Liver (tissue), 9 donors: ENCODE measurements around the gene COPZ2. TPM values are rescaled to one million over a fixed set of nuclear protein-coding genes. Genes with fewer than 3 reads are reported as not detected.
A peak's percentile ranks its signal among the peaks of the same experiment; 100 is the strongest.

ENCODE experiments used
- DNase-seq: peaks from one replicate; pipeline ENCODE4 v3.0.0-alpha.2; 2017; ENCODE audit warnings: low spot score
- H3K27ac ChIP-seq, 2 donors: one replicate each; pipeline ENCODE4 v1.7.0; 2013; ENCODE audit warnings: inconsistent platforms in 2 of 2, low read length in 2 of 2, control low read depth in 1 of 2, low read depth in 1 of 2, mild to moderate bottlenecking in 1 of 2
- H3K27me3 ChIP-seq, 4 donors: one replicate each; pipeline versions ENCODE4 v1.6.1 to v1.7.0; 2013; ENCODE audit warnings: low read length in 3 of 4, inconsistent platforms in 1 of 4, mild to moderate bottlenecking in 1 of 4, moderate library complexity in 1 of 4; ENCODE audit not compliant: control insufficient read depth in 4 of 4, insufficient read depth in 4 of 4
- H3K36me3 ChIP-seq, 4 donors: one replicate each; pipeline versions ENCODE4 v1.6.1 to v1.7.0; 2013; ENCODE audit warnings: low read length in 3 of 4, mild to moderate bottlenecking in 3 of 4, low read depth in 1 of 4, moderate library complexity in 1 of 4; ENCODE audit not compliant: control insufficient read depth in 4 of 4, insufficient read depth in 3 of 4
- H3K4me1 ChIP-seq, 4 donors: one replicate each; pipeline versions ENCODE4 v1.6.1 to v1.7.0; 2013; ENCODE audit warnings: low read length in 3 of 4, mild to moderate bottlenecking in 3 of 4, moderate library complexity in 1 of 4; ENCODE audit not compliant: control insufficient read depth in 4 of 4, insufficient read depth in 4 of 4
- H3K4me3 ChIP-seq, 3 donors: one replicate each; pipeline versions ENCODE4 v1.6.1 to v1.7.0; 2013; ENCODE audit warnings: low read length in 3 of 3, control low read depth in 1 of 3, low read depth in 1 of 3, mild to moderate bottlenecking in 1 of 3
- H3K9ac ChIP-seq, 2 donors: one replicate each; pipeline ENCODE4 v1.7.0; 2013; ENCODE audit warnings: low read length in 2 of 2, mild to moderate bottlenecking in 2 of 2, moderate library complexity in 2 of 2, control low read depth in 1 of 2, low read depth in 1 of 2
- H3K9me3 ChIP-seq, 4 donors: one replicate each; pipeline versions ENCODE4 v1.6.1 to v1.7.0; 2013; ENCODE audit warnings: low read length in 3 of 4; ENCODE audit not compliant: control insufficient read depth in 4 of 4
- ATF3 ChIP-seq: IDR thresholded peaks from 2 replicates; pipeline ENCODE4 v1.6.1; 2016; ENCODE audit warnings: antibody characterized with exemption
- CTCF ChIP-seq: fragments of 150-350 bp; IDR thresholded peaks from 2 replicates; pipeline ENCODE4 v1.5.1; 2017; ENCODE audit warnings: improper control_type of control experiment, low read depth, low read length; ENCODE audit not compliant: missing input control
- EGR1 ChIP-seq, 2 donors: IDR thresholded peaks; 2 replicates each; pipeline ENCODE4 v1.6.1; 2016 to 2018; ENCODE audit warnings: antibody characterized with exemption in 2 of 2, low read depth in 2 of 2
- FOXA1 ChIP-seq: IDR thresholded peaks from 2 replicates; pipeline ENCODE4 v1.6.1; 2016; ENCODE audit warnings: antibody characterized with exemption
- FOXA2 ChIP-seq: IDR thresholded peaks from 2 replicates; pipeline ENCODE4 v1.6.1; 2016; ENCODE audit warnings: antibody characterized with exemption
- GABPA ChIP-seq, 2 donors: IDR thresholded peaks in 1 of 2; conservative IDR thresholded peaks in 1 of 2; 2 replicates each; pipeline ENCODE4 v1.6.1; 2016; ENCODE audit warnings: antibody characterized with exemption in 2 of 2, mild to moderate bottlenecking in 1 of 2, moderate library complexity in 1 of 2
- HNF4A ChIP-seq, 2 donors: conservative IDR thresholded peaks; 2 replicates each; pipeline ENCODE4 v1.6.1; 2016; ENCODE audit warnings: antibody characterized with exemption in 2 of 2, mild to moderate bottlenecking in 2 of 2
- MAX ChIP-seq: IDR thresholded peaks from 2 replicates; pipeline ENCODE4 v1.6.1; 2016; ENCODE audit warnings: antibody characterized with exemption
- RAD21 ChIP-seq, 2 donors: IDR thresholded peaks; 2 replicates each; pipeline ENCODE4 v1.6.1; 2016; ENCODE audit warnings: antibody characterized with exemption in 2 of 2, mild to moderate bottlenecking in 2 of 2
- REST ChIP-seq: IDR thresholded peaks from 2 replicates; pipeline ENCODE4 v1.6.1; 2016; ENCODE audit warnings: antibody characterized with exemption, mild to moderate bottlenecking
- RXRA ChIP-seq, 2 donors: IDR thresholded peaks; 2 replicates each; pipeline ENCODE4 v1.6.1; 2017 to 2018; ENCODE audit warnings: antibody characterized with exemption in 2 of 2, mild to moderate bottlenecking in 1 of 2
- SP1 ChIP-seq: IDR thresholded peaks from 2 replicates; pipeline ENCODE4 v1.6.1; 2018; ENCODE audit warnings: antibody characterized with exemption, mild to moderate bottlenecking
- TAF1 ChIP-seq: conservative IDR thresholded peaks from 2 replicates; pipeline ENCODE4 v1.6.1; 2016; ENCODE audit warnings: antibody characterized with exemption, mild to moderate bottlenecking
- YY1 ChIP-seq: IDR thresholded peaks from 2 replicates; pipeline ENCODE4 v1.6.1; 2016; ENCODE audit warnings: antibody characterized with exemption, mild to moderate bottlenecking
- WGBS: extraction: QIAGEN DNeasy Blood & Tissue Kit; methylation state at CpG from one replicate; pipeline ENCODE4 v1.1.7; 2013; 5-methylcytosine and 5-hydroxymethylcytosine counted together
- polyA plus RNA-seq, 2 donors: library from polyadenylated mRNA; stranded (reverse) in 1 of 2; unstranded in 1 of 2; fragments of 200-250 nt in 1 of 2; fragments of >200 nt in 1 of 2; fragmentation: Nextera tagmentation in 1 of 2; extraction: Ambion mirVana in 1 of 2; gene quantifications; one replicate each; pipeline versions ENCODE4 v1.2.1 to v1.2.3, GENCODE V29; 2013 to 2015
- total RNA-seq, 2 donors: library from RNA; depleted of rRNA; stranded (reverse); fragments of >200 nt; gene quantifications; one replicate each; pipeline ENCODE4 v1.2.3, GENCODE V29; 2014
- donor health status: healthy.
- donor health status: healthy.
- donor health status: healthy.
- donor health status: healthy.
- donor health status: healthy.

The COPZ2 gene
- total and polyA plus RNA-seq, 4 donors, result 2.6 to 38.1 (median 17.8) TPM

GRCh38 chr17:48012151-48012520, 25.5 kb downstream of the COPZ2 start:
- Histone ChIP-seq H3K27ac (no peak overlapping the region), H3K27me3 (peaks cover 0 to 14% (median 1%) of the 10 kb centered on the region in 4 donors), H3K36me3 (no peaks in the 10 kb centered on the region), H3K4me1 (peaks cover 2 to 11% (median 8%) of the 10 kb centered on the region in 4 donors), H3K4me3 (peak overlapping the region in 1 of 3 donors; percentile 31), H3K9me3 (peaks cover 0 to 2% (median 0%) of the 10 kb centered on the region in 4 donors), H3K9ac (no peak overlapping the region)
- DNase-seq, result peak; percentile 41
- TF ChIP-seq GABPA (IDR thresholded peaks at IDR 0.05 in 1 of 2, conservative IDR thresholded peaks at IDR 0.05 in 1 of 2) (no peak), MAX (no peak), RXRA (IDR thresholded peaks at IDR 0.05) (no peak), RAD21 (IDR thresholded peaks at IDR 0.05) (no peak), TAF1 (no peak), FOXA2 (no peak), YY1 (no peak), SP1 (no peak), HNF4A (conservative IDR thresholded peaks at IDR 0.05) (no peak), EGR1 (IDR thresholded peaks at IDR 0.05; ENCODE audit: low read depth in 2 of 2) (no peak), REST (no peak), FOXA1 (no peak), CTCF (no peak)
- WGBS, result 2% methylated on average over 34 of the region's 34 CpGs

GRCh38 chr17:48011405-48012150, 26.0 kb downstream of the COPZ2 start:
- peaks cover 0 to 14% (median 1%) of the 10 kb centered on the region in 4 donors for H3K27me3 ChIP-seq
- no peaks in the 10 kb centered on the region for H3K36me3 ChIP-seq
- H3K9me3 ChIP-seq, result peaks cover 0 to 2% (median 0%) of the 10 kb centered on the region in 4 donors
- H3K9ac ChIP-seq, result no peak overlapping the region
- no peak overlapping the region for H3K27ac ChIP-seq
- WGBS, result 8% methylated on average over 23 of the region's 23 CpGs
- DNase-seq, result no peak
- peak overlapping the region in 1 of 3 donors; percentile 31 for H3K4me3 ChIP-seq
- TF ChIP-seq RAD21 (IDR thresholded peaks at IDR 0.05), result peak; percentile 54 to 58
- no peak for TF ChIP-seq ATF3
- peak; percentile 36 for TF ChIP-seq CTCF
- H3K4me1 ChIP-seq, result peaks cover 2 to 11% (median 8%) of the 10 kb centered on the region in 4 donors
